ENCODE data around the gene PLEKHD1.

- TF ChIP-seq CTCF (IDR thresholded peaks at IDR 0.05) (no peak), POLR2A (IDR thresholded peaks at IDR 0.05) (no peak)
Measured at GRCh38 chr14:69527635-69528034, 43.1 kb downstream of the PLEKHD1 start.

Measured in esophagus squamous epithelium (tissue), 4 donors.